ENCODE results near the gene KCNJ5.

Gene KCNJ5

GRCh38 chr11:128931066-128931465 is 39.9 kb downstream of the KCNJ5 start:
- H3K27ac ChIP-seq (ENCODE audit: low read depth, low read length, poor library complexity, severe bottlenecking): no peak overlapping the region
- no peaks in the 10 kb centered on the region for H3K36me3 ChIP-seq (ENCODE audit: insufficient read depth, low read length)
- no peaks in the 10 kb centered on the region for H3F3A ChIP-seq (ENCODE audit: insufficient read depth, low read length)
- H3K9me3 ChIP-seq (ENCODE audit: low read length): no peaks in the 10 kb centered on the region
- H3K79me2 ChIP-seq (ENCODE audit: insufficient read depth, low read length): no peaks in the 10 kb centered on the region
- no peaks in the 10 kb centered on the region for H3K27me3 ChIP-seq (ENCODE audit: insufficient read depth, low read length)
- H3K9me2 ChIP-seq (ENCODE audit: low read depth, low read length): no peaks in the 10 kb centered on the region
- H3K4me1 ChIP-seq (ENCODE audit: insufficient read depth, low read length, severe bottlenecking): peaks cover 5% of the 10 kb centered on the region
- no peak overlapping the region for H3K9ac ChIP-seq (ENCODE audit: low read length)
- H2AFZ ChIP-seq (ENCODE audit: low read length): no peak overlapping the region
- H4K20me1 ChIP-seq (ENCODE audit: insufficient read depth, low read length): no peaks in the 10 kb centered on the region
- no peak overlapping the region for H3K4me3 ChIP-seq (ENCODE audit: low read depth, low read length, poor library complexity, severe bottlenecking)
- no peak overlapping the region for H3K4me2 ChIP-seq (ENCODE audit: low read length)
- TF ChIP-seq EZH2 (IDR thresholded peaks at IDR 0.05; ENCODE audit: borderline replicate concordance, low read length) (no peak), CTCF (IDR thresholded peaks at IDR 0.05; ENCODE audit: low read length) (no peak)

- Histone ChIP-seq H4K20me1 (ENCODE audit: insufficient read depth, low read length) (no peaks in the 10 kb centered on the region), H3K9me3 (ENCODE audit: low read length) (no peaks in the 10 kb centered on the region), H3F3A (ENCODE audit: insufficient read depth, low read length) (no peaks in the 10 kb centered on the region), H3K27me3 (ENCODE audit: insufficient read depth, low read length) (no peaks in the 10 kb centered on the region), H3K9ac (ENCODE audit: low read length) (no peak overlapping the region), H3K36me3 (ENCODE audit: insufficient read depth, low read length) (no peaks in the 10 kb centered on the region), H3K4me1 (ENCODE audit: insufficient read depth, low read length, severe bottlenecking) (peaks cover 5% of the 10 kb centered on the region), H3K9me2 (ENCODE audit: low read depth, low read length) (no peaks in the 10 kb centered on the region), H3K4me2 (ENCODE audit: low read length) (no peak overlapping the region), H3K4me3 (ENCODE audit: low read depth, low read length, poor library complexity, severe bottlenecking) (no peak overlapping the region), H3K79me2 (ENCODE audit: insufficient read depth, low read length) (no peaks in the 10 kb centered on the region), H2AFZ (ENCODE audit: low read length) (no peak overlapping the region), H3K27ac (ENCODE audit: low read depth, low read length, poor library complexity, severe bottlenecking) (no peak overlapping the region)
- TF ChIP-seq CTCF (IDR thresholded peaks at IDR 0.05; ENCODE audit: low read length) (no peak), EZH2 (IDR thresholded peaks at IDR 0.05; ENCODE audit: borderline replicate concordance, low read length) (no peak)
These were observed 40.5 kb downstream of the KCNJ5 start for GRCh38 chr11:128931668-128932067.

- no peak overlapping the region for H3K4me3 ChIP-seq (ENCODE audit: low read depth, low read length, poor library complexity, severe bottlenecking)
- no peaks in the 10 kb centered on the region for H3K36me3 ChIP-seq (ENCODE audit: insufficient read depth, low read length)
- no peaks in the 10 kb centered on the region for H3K9me3 ChIP-seq (ENCODE audit: low read length)
- TF ChIP-seq CTCF (IDR thresholded peaks at IDR 0.05; ENCODE audit: low read length): no peak
- no peak for TF ChIP-seq EZH2 (IDR thresholded peaks at IDR 0.05; ENCODE audit: borderline replicate concordance, low read length)
- H3K79me2 ChIP-seq (ENCODE audit: insufficient read depth, low read length): no peaks in the 10 kb centered on the region
- no peak overlapping the region for H3K9ac ChIP-seq (ENCODE audit: low read length)
- no peaks in the 10 kb centered on the region for H3F3A ChIP-seq (ENCODE audit: insufficient read depth, low read length)
- H3K27ac ChIP-seq (ENCODE audit: low read depth, low read length, poor library complexity, severe bottlenecking): no peak overlapping the region
- no peak overlapping the region for H2AFZ ChIP-seq (ENCODE audit: low read length)
- H3K27me3 ChIP-seq (ENCODE audit: insufficient read depth, low read length): no peaks in the 10 kb centered on the region
- no peak overlapping the region for H3K4me2 ChIP-seq (ENCODE audit: low read length)
- H3K4me1 ChIP-seq (ENCODE audit: insufficient read depth, low read length, severe bottlenecking): no peaks in the 10 kb centered on the region
- H4K20me1 ChIP-seq (ENCODE audit: insufficient read depth, low read length): no peaks in the 10 kb centered on the region
- no peaks in the 10 kb centered on the region for H3K9me2 ChIP-seq (ENCODE audit: low read depth, low read length)
These were observed 42.5 kb downstream of the KCNJ5 start for GRCh38 chr11:128933481-128934178.
